Activated CD8-positive, alpha-beta T cell treated with anti-CD3 and anti-CD28 coated beads for 36 hours (primary cell): ENCODE measurements around the gene CD28. TPM values are rescaled to one million over a fixed set of nuclear protein-coding genes. Genes with fewer than 3 reads are reported as not detected.

ENCODE experiments used
- ATAC-seq: fragments of 200-7000 bp; cut with Tn5 transposase; one replicate; pipeline ENCODE4 v1.10.0; 2021; ENCODE audit warnings: mild to moderate bottlenecking, moderate library complexity
- CTCF ChIA-PET: fragments of 350-600 bp; sonication (Branson Sonifier 250); formaldehyde crosslinking; loops from one replicate; lab custom pipeline; 2021; ENCODE audit warnings: antibody characterized with exemption; lab: Charles Lee
- POLR2A ChIA-PET: fragments of 350-600 bp; sonication (Branson Sonifier 250); formaldehyde crosslinking; loops from one replicate; lab custom pipeline; 2021; ENCODE audit warnings: antibody characterized with exemption; lab: Charles Lee
- DNase-seq: peaks from one replicate; pipeline ENCODE4 v3.0.0-alpha.2; 2020
- H3K27ac Mint-ChIP-seq: one replicate; pipeline ENCODE4 v1.8.0; 2021; ENCODE audit warnings: mild to moderate bottlenecking, mixed read lengths
- H3K27me3 Mint-ChIP-seq: one replicate; pipeline ENCODE4 v1.8.0; 2021; ENCODE audit warnings: mixed read lengths
- H3K36me3 Mint-ChIP-seq: one replicate; pipeline ENCODE4 v1.8.0; 2021; ENCODE audit warnings: low read depth, mixed read lengths
- H3K4me1 Mint-ChIP-seq: one replicate; pipeline ENCODE4 v1.8.0; 2021; ENCODE audit warnings: low read depth, mixed read lengths
- H3K4me3 Mint-ChIP-seq: one replicate; pipeline ENCODE4 v1.8.0; 2021; ENCODE audit warnings: mild to moderate bottlenecking, moderate library complexity, mixed read lengths
- H3K9me3 Mint-ChIP-seq: one replicate; pipeline ENCODE4 v1.8.0; 2021; ENCODE audit warnings: mixed read lengths
- intact Hi-C: fragments of 100-400 bp; cut with micrococcal nuclease; formaldehyde crosslinking; loops from one replicate; pipeline ENCODE4 v1.10.0; 2022
- total RNA-seq, 2 experiments: library from RNA; stranded (reverse); gene quantifications; one replicate each; pipeline ENCODE4 v1.2.3, GENCODE V29; 2021
- TF ChIP-seq, protein P1 (sequence below): fragments of 200-600 bp; IDR thresholded peaks from one replicate; pipeline ENCODE4 v1.8.0; 2022; ENCODE audit warnings: antibody characterized with exemption, mild to moderate bottlenecking

Gene CD28
- total RNA-seq, 2 experiments from 2014 or later = 94.2 to 97.3 TPM

DNA sequence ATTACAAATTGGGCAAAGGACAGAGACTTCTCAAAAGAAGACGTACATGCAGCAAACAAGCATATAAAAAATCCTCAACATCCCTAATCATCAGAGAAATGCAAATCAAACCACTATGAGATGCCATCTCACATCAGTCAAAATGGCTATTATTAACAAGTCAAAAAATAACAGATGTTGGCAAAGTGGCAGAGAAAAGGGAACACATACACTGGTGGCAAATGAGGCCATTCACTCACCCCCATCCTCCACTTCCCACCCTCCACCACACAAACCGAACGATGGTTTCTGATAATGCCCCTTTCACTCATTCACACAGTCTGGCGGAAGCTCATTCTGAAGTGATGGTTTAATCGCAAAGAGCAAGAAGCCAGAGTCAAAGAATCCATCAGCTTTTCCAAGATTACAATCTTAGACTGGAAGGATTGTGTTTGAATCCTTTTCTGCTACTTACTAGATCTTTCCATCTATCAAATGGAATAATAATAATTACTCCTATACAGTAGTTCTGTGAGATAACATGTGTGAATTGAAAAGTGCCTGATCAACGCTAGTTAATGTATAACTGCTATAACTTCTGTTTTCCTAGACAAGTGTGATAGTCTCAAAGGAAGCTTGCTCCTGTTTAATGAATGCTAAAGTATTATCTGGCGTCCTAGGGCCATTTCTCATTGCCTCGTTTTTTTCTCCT is 16.9 kb upstream of the CD28 start:
- TF ChIP-seq, protein P1, sequence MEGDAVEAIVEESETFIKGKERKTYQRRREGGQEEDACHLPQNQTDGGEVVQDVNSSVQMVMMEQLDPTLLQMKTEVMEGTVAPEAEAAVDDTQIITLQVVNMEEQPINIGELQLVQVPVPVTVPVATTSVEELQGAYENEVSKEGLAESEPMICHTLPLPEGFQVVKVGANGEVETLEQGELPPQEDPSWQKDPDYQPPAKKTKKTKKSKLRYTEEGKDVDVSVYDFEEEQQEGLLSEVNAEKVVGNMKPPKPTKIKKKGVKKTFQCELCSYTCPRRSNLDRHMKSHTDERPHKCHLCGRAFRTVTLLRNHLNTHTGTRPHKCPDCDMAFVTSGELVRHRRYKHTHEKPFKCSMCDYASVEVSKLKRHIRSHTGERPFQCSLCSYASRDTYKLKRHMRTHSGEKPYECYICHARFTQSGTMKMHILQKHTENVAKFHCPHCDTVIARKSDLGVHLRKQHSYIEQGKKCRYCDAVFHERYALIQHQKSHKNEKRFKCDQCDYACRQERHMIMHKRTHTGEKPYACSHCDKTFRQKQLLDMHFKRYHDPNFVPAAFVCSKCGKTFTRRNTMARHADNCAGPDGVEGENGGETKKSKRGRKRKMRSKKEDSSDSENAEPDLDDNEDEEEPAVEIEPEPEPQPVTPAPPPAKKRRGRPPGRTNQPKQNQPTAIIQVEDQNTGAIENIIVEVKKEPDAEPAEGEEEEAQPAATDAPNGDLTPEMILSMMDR = no peak
- H3K4me1 Mint-ChIP-seq = peaks cover 34% of the 10 kb centered on the region
- H3K27me3 Mint-ChIP-seq = no peaks in the 10 kb centered on the region
- CTCF ChIA-PET = interaction anchor here (1.2 kb wide), 1 partner anchor 126 kb away, joined by 3 read pairs; no protein-coding TSS in a partner anchor
- POLR2A ChIA-PET = interaction anchor here (0.9 to 1.2 kb wide), 3 partner anchors 9 to 213 kb away, joined by 3 read pairs; no protein-coding TSS in a partner anchor
- no peak overlapping the region for H3K4me3 Mint-ChIP-seq
- no peaks in the 10 kb centered on the region for H3K9me3 Mint-ChIP-seq
- intact Hi-C loops = no loop called here
- ATAC-seq (peak; percentile 61), DNase-seq (peak; percentile 44)
- H3K27ac Mint-ChIP-seq = no peak overlapping the region
- no peaks in the 10 kb centered on the region for H3K36me3 Mint-ChIP-seq

DNA sequence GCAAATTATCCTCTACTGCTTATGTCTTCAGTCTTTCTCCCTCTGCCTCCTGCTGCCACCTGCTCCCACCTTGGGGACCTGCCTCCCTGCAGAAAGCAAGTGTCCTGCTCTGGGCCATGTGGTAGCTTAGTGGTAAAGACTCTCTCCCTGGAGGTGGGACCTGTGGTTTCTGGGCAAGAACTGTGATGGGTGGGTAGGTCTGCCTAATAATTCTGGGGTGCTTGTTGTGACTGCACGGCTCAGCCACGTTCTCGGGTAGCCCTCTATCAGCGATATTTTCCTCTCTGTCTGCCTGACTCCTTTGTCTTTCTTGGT is 16.4 kb upstream of the CD28 start:
- CTCF ChIA-PET = no interaction called here
- H3K4me3 Mint-ChIP-seq = no peak overlapping the region
- ATAC-seq (no peak), DNase-seq (no peak)
- intact Hi-C loops = no loop called here
- no peak overlapping the region for H3K27ac Mint-ChIP-seq
- no peaks in the 10 kb centered on the region for H3K9me3 Mint-ChIP-seq
- TF ChIP-seq, protein P1 = no peak
- POLR2A ChIA-PET = interaction anchor here (1.0 to 1.2 kb wide), 3 partner anchors 9 to 72 kb away, joined by 3 to 4 read pairs (median 3); no protein-coding TSS in a partner anchor
- H3K27me3 Mint-ChIP-seq = no peaks in the 10 kb centered on the region
- no peaks in the 10 kb centered on the region for H3K36me3 Mint-ChIP-seq
- H3K4me1 Mint-ChIP-seq = peaks cover 35% of the 10 kb centered on the region

DNA sequence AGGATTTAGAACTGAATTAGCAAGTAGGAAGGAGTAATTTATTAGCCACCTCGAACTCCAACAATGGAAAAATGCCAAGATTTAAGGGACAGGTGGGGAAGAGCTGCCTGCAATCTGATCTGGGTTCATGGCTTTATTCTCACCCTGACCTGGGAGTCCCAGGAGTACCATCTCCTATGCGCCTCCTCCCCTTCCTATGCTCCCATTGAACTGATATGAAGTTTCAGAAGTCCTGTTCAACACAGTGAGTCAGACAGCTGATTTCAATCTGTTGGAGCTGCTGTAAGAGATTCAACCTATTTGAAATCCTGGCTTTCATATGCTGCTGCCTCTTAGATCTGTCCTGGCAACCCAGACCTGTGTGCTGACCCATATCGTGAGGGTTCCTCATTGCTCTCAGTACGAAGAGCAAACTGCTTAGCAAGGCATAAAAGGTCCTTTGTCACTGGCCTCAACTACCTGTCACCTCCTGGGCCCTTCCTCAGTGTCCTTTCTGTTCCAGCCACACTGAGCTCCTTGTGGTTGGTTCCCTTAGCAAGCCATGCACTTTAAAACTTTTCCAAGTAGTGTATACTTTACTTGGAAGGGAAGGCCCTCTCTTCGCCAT is 15.9 kb upstream of the CD28 start:
- Mint-ChIP-seq H3K4me3 (no peak overlapping the region), H3K27me3 (no peaks in the 10 kb centered on the region), H3K4me1 (peaks cover 33% of the 10 kb centered on the region), H3K9me3 (no peaks in the 10 kb centered on the region), H3K27ac (no peak overlapping the region), H3K36me3 (no peaks in the 10 kb centered on the region)
- POLR2A ChIA-PET = interaction anchor here (1.0 to 1.2 kb wide), 3 partner anchors 8 to 72 kb away, joined by 3 to 4 read pairs (median 3); no protein-coding TSS in a partner anchor
- intact Hi-C loops = no loop called here
- no peak for DNase-seq
- CTCF ChIA-PET = no interaction called here
- TF ChIP-seq, protein P1 = no peak
- no peak for ATAC-seq

DNA sequence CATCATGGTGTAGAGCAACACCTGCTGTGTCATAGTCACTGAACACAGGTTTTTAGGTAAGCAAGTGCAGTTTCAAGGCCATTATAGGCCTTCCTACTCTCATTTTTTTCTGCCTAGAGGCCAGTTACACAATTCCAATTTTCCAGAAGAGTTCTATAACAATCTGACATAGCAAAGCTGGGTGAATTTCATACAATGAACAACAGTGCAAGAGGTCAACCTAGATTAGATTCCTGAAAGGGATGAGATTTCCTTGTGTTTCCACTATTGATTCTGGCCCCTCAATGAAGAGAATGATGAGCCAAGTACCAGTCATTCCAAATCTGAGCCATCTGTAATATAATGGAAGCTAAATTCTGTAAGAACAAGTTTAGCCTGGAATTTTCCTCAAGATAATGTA is 15.3 kb upstream of the CD28 start:
- TF ChIP-seq, protein P1 = no peak
- no peak for DNase-seq
- Mint-ChIP-seq H3K4me1 (peaks cover 29% of the 10 kb centered on the region), H3K27me3 (no peaks in the 10 kb centered on the region), H3K9me3 (no peaks in the 10 kb centered on the region), H3K27ac (no peak overlapping the region), H3K36me3 (no peaks in the 10 kb centered on the region), H3K4me3 (no peak overlapping the region)
- no peak for ATAC-seq
- CTCF ChIA-PET = interaction anchor here (1.0 kb wide), 1 partner anchor 206 kb away, joined by 3 read pairs; no protein-coding TSS in a partner anchor
- POLR2A ChIA-PET = interaction anchor here (1.2 kb wide), 2 partner anchors 9 to 12 kb away, joined by 3 to 4 read pairs; no protein-coding TSS in a partner anchor
- intact Hi-C loops = no loop called here
